SJCRH30 (cell line): ENCODE measurements around the gene TBX3. TPM values are rescaled to one million over a fixed set of nuclear protein-coding genes. Genes with fewer than 3 reads are reported as not detected.

Experiments
- DNase-seq, 2 experiments: peaks; one replicate each; pipeline ENCODE4 v3.0.0-alpha.2; 2015 to 2020
- H3K27ac ChIP-seq: fragments of 250-450 bp; sonication (Bioruptor Pico); 2 replicates; pipeline ENCODE4 v1.5.1; 2020; ENCODE audit warnings: mild to moderate bottlenecking, moderate library complexity
- H3K27me3 ChIP-seq: fragments of 250-450 bp; sonication (Bioruptor Pico); 2 replicates; pipeline ENCODE4 v1.5.1; 2020; ENCODE audit warnings: mild to moderate bottlenecking, moderate library complexity
- H3K36me3 ChIP-seq: fragments of 250-450 bp; sonication (Bioruptor Pico); 2 replicates; pipeline ENCODE4 v1.5.1; 2020; ENCODE audit warnings: mild to moderate bottlenecking, moderate library complexity
- H3K4me1 ChIP-seq: fragments of 250-450 bp; sonication (Bioruptor Pico); 2 replicates; pipeline ENCODE4 v1.5.1; 2020; ENCODE audit warnings: mild to moderate bottlenecking, moderate library complexity
- H3K4me3 ChIP-seq: fragments of 250-450 bp; sonication (Bioruptor Pico); 2 replicates; pipeline ENCODE4 v1.5.1; 2020; ENCODE audit warnings: mild to moderate bottlenecking, moderate library complexity
- H3K9me3 ChIP-seq: fragments of 250-450 bp; sonication (Bioruptor Pico); replicated peaks from 2 replicates; pipeline ENCODE4 v1.5.1; 2020; ENCODE audit warnings: mild to moderate bottlenecking, moderate library complexity
- total RNA-seq: library from RNA; depleted of rRNA; stranded (reverse); fragments of >200 nt; shearing (Covaris generic); gene quantifications from 2 replicates; pipeline ENCODE4 v1.2.3, GENCODE V29; 2014

TBX3 gene
- total RNA-seq, 1 experiment from 2014 or later, result not detected

- no peaks in the 10 kb centered on the region; the same call in 1 of the 2 replicates for H3K27me3 ChIP-seq
- H3K27ac ChIP-seq, result no peak overlapping the region
- H3K36me3 ChIP-seq, result no peaks in the 10 kb centered on the region
These were observed 6.5 kb upstream of the TBX3 start for GRCh38 chr12:114690267-114691135.

GRCh38 chr12:114689075-114689994, 5.4 kb upstream of the TBX3 start:
- no peak for DNase-seq
- no peaks in the 10 kb centered on the region for H3K4me1 ChIP-seq
- no peak overlapping the region for H3K27ac ChIP-seq
- no peak overlapping the region for H3K4me3 ChIP-seq
- no peaks in the 10 kb centered on the region; the same call in 1 of the 2 replicates for H3K27me3 ChIP-seq
- H3K36me3 ChIP-seq, result no peaks in the 10 kb centered on the region
- no peaks in the 10 kb centered on the region for H3K9me3 ChIP-seq

More at GRCh38 chr12:114690267-114691135, 6.5 kb upstream of the TBX3 start:
- no peak for DNase-seq
- Histone ChIP-seq H3K4me3 (no peak overlapping the region), H3K9me3 (no peaks in the 10 kb centered on the region), H3K4me1 (no peaks in the 10 kb centered on the region)

GRCh38 chr12:114688256-114688845, 4.4 kb upstream of the TBX3 start:
- Histone ChIP-seq H3K36me3 (no peaks in the 10 kb centered on the region), H3K27ac (no peak overlapping the region), H3K9me3 (no peaks in the 10 kb centered on the region), H3K27me3 (no peaks in the 10 kb centered on the region; the same call in 1 of the 2 replicates), H3K4me1 (no peaks in the 10 kb centered on the region), H3K4me3 (no peak overlapping the region)
- no peak for DNase-seq

GRCh38 chr12:114687802-114688201, 3.8 kb upstream of the TBX3 start:
- Histone ChIP-seq H3K9me3 (no peaks in the 10 kb centered on the region), H3K27me3 (no peaks in the 10 kb centered on the region; the same call in 1 of the 2 replicates), H3K36me3 (no peaks in the 10 kb centered on the region), H3K27ac (no peak overlapping the region), H3K4me1 (no peaks in the 10 kb centered on the region), H3K4me3 (no peak overlapping the region)
- no peak for DNase-seq

- no peak overlapping the region for H3K4me3 ChIP-seq
- DNase-seq, result no peak
- H3K36me3 ChIP-seq, result no peaks in the 10 kb centered on the region
- H3K27ac ChIP-seq, result no peak overlapping the region
- no peaks in the 10 kb centered on the region for H3K4me1 ChIP-seq
- H3K27me3 ChIP-seq, result no peaks in the 10 kb centered on the region; the same call in 1 of the 2 replicates
- no peaks in the 10 kb centered on the region for H3K9me3 ChIP-seq
These were observed 3.0 kb upstream of the TBX3 start for GRCh38 chr12:114686773-114687500.

GRCh38 chr12:114686426-114686772, 2.4 kb upstream of the TBX3 start:
- Histone ChIP-seq H3K36me3 (no peaks in the 10 kb centered on the region), H3K4me3 (no peak overlapping the region), H3K27me3 (no peaks in the 10 kb centered on the region; the same call in 1 of the 2 replicates), H3K4me1 (no peaks in the 10 kb centered on the region), H3K9me3 (no peaks in the 10 kb centered on the region), H3K27ac (no peak overlapping the region)
- no peak for DNase-seq

GRCh38 chr12:114685869-114686268, 1.9 kb upstream of the TBX3 start:
- no peak for DNase-seq
- Histone ChIP-seq H3K27ac (no peak overlapping the region), H3K36me3 (no peaks in the 10 kb centered on the region), H3K4me3 (no peak overlapping the region), H3K4me1 (no peaks in the 10 kb centered on the region), H3K27me3 (no peaks in the 10 kb centered on the region; the same call in none of the 2 replicates), H3K9me3 (no peaks in the 10 kb centered on the region)

- H3K27me3 ChIP-seq, result no peaks in the 10 kb centered on the region; the same call in none of the 2 replicates
- no peaks in the 10 kb centered on the region for H3K36me3 ChIP-seq
- no peak overlapping the region for H3K27ac ChIP-seq
- no peak overlapping the region for H3K4me3 ChIP-seq
- no peaks in the 10 kb centered on the region for H3K4me1 ChIP-seq
- no peaks in the 10 kb centered on the region for H3K9me3 ChIP-seq
- no peak for DNase-seq
These were observed 1.4 kb upstream of the TBX3 start for GRCh38 chr12:114685320-114685781.

- H3K27ac ChIP-seq, result no peak overlapping the region
- no peaks in the 10 kb centered on the region; the same call in none of the 2 replicates for H3K27me3 ChIP-seq
- H3K4me1 ChIP-seq, result no peaks in the 10 kb centered on the region
- H3K4me3 ChIP-seq, result no peak overlapping the region
- no peak for DNase-seq
- H3K36me3 ChIP-seq, result no peaks in the 10 kb centered on the region
- H3K9me3 ChIP-seq, result no peaks in the 10 kb centered on the region
These were observed 897 bp upstream of the TBX3 start for GRCh38 chr12:114684870-114685273.

- Histone ChIP-seq H3K27me3 (no peaks in the 10 kb centered on the region; the same call in none of the 2 replicates), H3K9me3 (no peaks in the 10 kb centered on the region), H3K4me1 (no peaks in the 10 kb centered on the region), H3K4me3 (no peak overlapping the region), H3K36me3 (no peaks in the 10 kb centered on the region), H3K27ac (no peak overlapping the region)
- DNase-seq, result no peak
These were observed 272 bp downstream of the TBX3 start for GRCh38 chr12:114683709-114684097.

GRCh38 chr12:114682785-114683708, 928 bp downstream of the TBX3 start:
- H3K4me3 ChIP-seq, result no peak overlapping the region
- no peak for DNase-seq
- H3K4me1 ChIP-seq, result no peaks in the 10 kb centered on the region
- H3K9me3 ChIP-seq, result no peaks in the 10 kb centered on the region
- H3K27me3 ChIP-seq, result no peaks in the 10 kb centered on the region; the same call in none of the 2 replicates
- no peaks in the 10 kb centered on the region for H3K36me3 ChIP-seq
- no peak overlapping the region for H3K27ac ChIP-seq

- no peaks in the 10 kb centered on the region for H3K9me3 ChIP-seq
- no peaks in the 10 kb centered on the region for H3K4me1 ChIP-seq
- H3K27ac ChIP-seq, result no peak overlapping the region
- H3K4me3 ChIP-seq, result no peak overlapping the region
- DNase-seq, result no peak
- no peaks in the 10 kb centered on the region; the same call in none of the 2 replicates for H3K27me3 ChIP-seq
- no peaks in the 10 kb centered on the region for H3K36me3 ChIP-seq
These were observed 1.7 kb downstream of the TBX3 start for GRCh38 chr12:114682106-114682784.
